GM10248 (cell line): Measurements from ENCODE around the gene PID1.

ENCODE experiments used
- CTCF ChIA-PET: fragments of 300-600 bp; sonication (Branson Sonifier 250); formaldehyde crosslinking; extraction: SDS; loops from one replicate; lab custom pipeline; 2021; ENCODE audit warnings: antibody characterized with exemption; lab: Yijun Ruan, JAX
- POLR2A ChIA-PET: fragments of 350-650 bp; sonication (Branson Sonifier 250); formaldehyde crosslinking; extraction: SDS; loops from one replicate; lab custom pipeline; 2020; ENCODE audit warnings: antibody characterized with exemption; lab: Yijun Ruan, JAX
- DNase-seq: peaks from one replicate; pipeline ENCODE4 v3.0.0; 2012; ENCODE audit errors: extremely low spot score
- CTCF ChIP-seq: IDR thresholded peaks from 2 replicates; pipeline ENCODE4 v1.5.1; 2012; ENCODE audit warnings: mild to moderate bottlenecking, low read depth; ENCODE audit errors: extremely low read depth, missing control alignments, control extremely low read depth

PID1 gene

GRCh38 chr2:229169751-229170150 lies 101.3 kb downstream of the PID1 start:
- no peak for TF ChIP-seq CTCF
- ChIA-PET POLR2A (no interaction called here), CTCF (interaction anchor here (1.2 kb wide), 1 partner anchor 8 kb away, joined by 4 read pairs; no protein-coding TSS in a partner anchor)
- DNase-seq = no peak

- ChIA-PET CTCF (no interaction called here), POLR2A (no interaction called here)
- DNase-seq = no peak
- no peak for TF ChIP-seq CTCF
Observed at GRCh38 chr2:229164545-229165249, 106.4 kb downstream of the PID1 start.

- DNase-seq = no peak
- ChIA-PET POLR2A (no interaction called here), CTCF (interaction anchor here (1.1 kb wide), 1 partner anchor 10 kb away, joined by 3 read pairs; no protein-coding TSS in a partner anchor)
- TF ChIP-seq CTCF = no peak
Observed at GRCh38 chr2:229163893-229164292, 107.2 kb downstream of the PID1 start.

GRCh38 chr2:229162015-229162414 lies 109.1 kb downstream of the PID1 start:
- TF ChIP-seq CTCF = no peak
- DNase-seq = no peak
- ChIA-PET CTCF (no interaction called here), POLR2A (no interaction called here)

- DNase-seq = no peak
- CTCF ChIA-PET = no interaction called here
- POLR2A ChIA-PET = no interaction called here
- no peak for TF ChIP-seq CTCF
Observed at GRCh38 chr2:229160984-229161383, 110.1 kb downstream of the PID1 start.

GRCh38 chr2:229160180-229160579 lies 110.9 kb downstream of the PID1 start:
- no peak for TF ChIP-seq CTCF
- DNase-seq = no peak
- ChIA-PET POLR2A (no interaction called here), CTCF (no interaction called here)
